ENCODE measurements around the gene EPHA3.

Gene EPHA3

GRCh38 chr3:89494734-89495133, 387.3 kb downstream of the EPHA3 start:
- DNase-seq (ENCODE audit: low spot score): no peak
- no peak for TF ChIP-seq CTCF (IDR thresholded peaks at IDR 0.05; ENCODE audit: extremely low read depth, insufficient read depth, missing control alignments)
- in situ Hi-C loops (cut with MboI; ENCODE audit: low pct_unique_long_range_greater_than_20kb, low sequenced_read_pairs, unreplicated experiment): no loop called here

- no peak for DNase-seq (ENCODE audit: low spot score)
- in situ Hi-C loops (cut with MboI; ENCODE audit: low pct_unique_long_range_greater_than_20kb, low sequenced_read_pairs, unreplicated experiment): no loop called here
- no peak for TF ChIP-seq CTCF (IDR thresholded peaks at IDR 0.05; ENCODE audit: extremely low read depth, insufficient read depth, missing control alignments)
Observed at GRCh38 chr3:89503891-89504391, 396.5 kb downstream of the EPHA3 start.

- TF ChIP-seq CTCF (IDR thresholded peaks at IDR 0.05; ENCODE audit: extremely low read depth, insufficient read depth, missing control alignments): no peak
- no peak for DNase-seq (ENCODE audit: low spot score)
Observed at GRCh38 chr3:89504432-89504831, 397.0 kb downstream of the EPHA3 start.

DNA sequence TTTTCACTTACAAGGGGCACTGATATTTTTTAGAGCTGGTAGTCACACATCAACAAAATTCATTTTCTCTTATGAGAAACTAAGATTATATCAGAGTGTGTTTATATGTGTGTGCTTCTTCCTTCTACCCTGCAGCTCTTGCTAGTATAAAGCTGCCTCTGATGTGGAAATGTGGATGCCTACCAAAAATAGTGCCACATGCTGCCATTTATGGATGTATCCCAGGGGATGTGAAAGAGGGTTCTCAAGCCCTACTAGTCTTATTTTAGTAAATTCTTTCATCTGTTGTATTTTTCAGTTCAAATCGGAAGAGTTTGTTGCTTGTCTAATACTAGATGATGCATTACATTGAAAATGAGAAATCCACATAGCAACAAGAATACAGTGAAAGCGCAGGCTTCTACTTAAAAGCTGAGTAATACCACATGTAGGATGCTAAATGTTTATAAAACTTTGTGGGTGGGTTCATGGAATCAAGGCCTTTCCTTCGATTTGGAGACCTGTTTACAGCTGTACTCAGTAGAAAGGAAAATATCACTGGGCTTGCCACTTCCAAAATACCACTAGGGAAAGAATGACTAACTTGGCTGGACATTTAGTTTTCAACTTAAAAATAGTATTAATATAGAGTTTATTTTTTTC, 399.2 kb downstream of the EPHA3 start:
- no peak for DNase-seq (ENCODE audit: low spot score)
- no peak for TF ChIP-seq CTCF (IDR thresholded peaks at IDR 0.05; ENCODE audit: extremely low read depth, insufficient read depth, missing control alignments)
- in situ Hi-C loops (cut with MboI; ENCODE audit: low pct_unique_long_range_greater_than_20kb, low sequenced_read_pairs, unreplicated experiment): no loop called here

More at GRCh38 chr3:89504432-89504831, 397.0 kb downstream of the EPHA3 start:
- in situ Hi-C loops (cut with MboI; ENCODE audit: low pct_unique_long_range_greater_than_20kb, low sequenced_read_pairs, unreplicated experiment): no loop called here

DNA sequence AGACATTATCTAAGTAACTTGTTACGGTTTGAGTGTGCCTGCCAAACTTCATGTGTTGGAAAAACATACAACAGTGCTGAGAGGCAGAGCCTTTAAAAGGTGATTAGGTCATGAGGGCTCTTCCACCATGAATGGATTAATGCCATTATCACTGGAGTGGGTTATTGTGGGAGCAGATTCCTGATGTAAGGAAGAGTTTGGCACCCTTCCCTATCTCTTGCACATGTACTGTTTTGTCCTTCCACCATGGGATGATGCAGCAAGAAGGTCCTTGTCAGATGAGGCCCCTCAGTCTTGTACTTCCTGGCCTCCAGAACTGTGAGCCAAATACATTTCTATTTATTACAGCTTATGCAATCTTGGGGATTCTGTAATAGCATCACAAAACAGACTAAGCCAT, 413.9 kb downstream of the EPHA3 start:
- no peak for TF ChIP-seq CTCF (IDR thresholded peaks at IDR 0.05; ENCODE audit: extremely low read depth, insufficient read depth, missing control alignments)
- DNase-seq (ENCODE audit: low spot score): no peak
- in situ Hi-C loops (cut with MboI; ENCODE audit: low pct_unique_long_range_greater_than_20kb, low sequenced_read_pairs, unreplicated experiment): no loop called here

DNA sequence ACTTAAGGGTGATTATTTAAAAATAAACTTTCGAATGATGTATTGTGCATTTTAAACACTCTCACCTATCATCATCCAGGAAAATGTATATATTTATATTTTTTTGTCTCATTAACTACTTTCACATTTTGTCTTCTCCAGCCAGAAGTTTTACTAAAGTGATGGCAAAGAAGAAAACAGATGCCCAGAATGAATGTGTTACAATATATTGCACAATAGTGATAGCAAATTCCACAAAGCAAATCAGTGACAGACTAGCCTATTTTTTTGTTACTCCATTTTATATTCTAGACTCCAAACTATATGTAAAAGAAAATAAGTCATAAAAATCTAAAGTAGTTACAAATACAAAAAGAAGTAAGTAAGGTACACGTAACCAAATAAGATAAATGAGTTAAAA, 414.7 kb downstream of the EPHA3 start:
- no peak for DNase-seq (ENCODE audit: low spot score)
- in situ Hi-C loops (cut with MboI; ENCODE audit: low pct_unique_long_range_greater_than_20kb, low sequenced_read_pairs, unreplicated experiment): no loop called here
- TF ChIP-seq CTCF (IDR thresholded peaks at IDR 0.05; ENCODE audit: extremely low read depth, insufficient read depth, missing control alignments): no peak

Data from GM13977 (cell line).